Type B pancreatic cell (in vitro differentiated cells): Measurements from ENCODE around the gene HSPB7. TPM values are rescaled to one million over a fixed set of nuclear protein-coding genes. Genes with fewer than 3 reads are reported as not detected.

Experiments
- DNase-seq: peaks from one replicate; pipeline ENCODE4 v3.0.0; 2021; ENCODE audit warnings: mixed read lengths; ENCODE audit not compliant: unreplicated experiment; ENCODE audit errors: extremely low spot score
- H3K27ac Mint-ChIP-seq: 2 replicates; pipeline ENCODE4 v1.8.0; 2021; ENCODE audit warnings: mild to moderate bottlenecking, mixed read lengths
- H3K27me3 Mint-ChIP-seq: 2 replicates; pipeline ENCODE4 v1.8.0; 2021; ENCODE audit warnings: mixed read lengths
- H3K36me3 Mint-ChIP-seq: 2 replicates; pipeline ENCODE4 v1.8.0; 2021; ENCODE audit warnings: mixed read lengths
- H3K4me1 Mint-ChIP-seq: one replicate; pipeline ENCODE4 v1.8.0; 2021; ENCODE audit warnings: mixed read lengths; ENCODE audit not compliant: unreplicated experiment
- H3K4me3 Mint-ChIP-seq: 2 replicates; pipeline ENCODE4 v1.8.0; 2021; ENCODE audit warnings: mild to moderate bottlenecking, mixed read lengths
- H3K9me3 Mint-ChIP-seq: 2 replicates; pipeline ENCODE4 v1.8.0; 2021; ENCODE audit warnings: mixed read lengths
- CTCF ChIP-seq: fragments of 200-600 bp; sonication (generic); conservative IDR thresholded peaks from 2 replicates; pipeline ENCODE4 v1.5.0; 2021; ENCODE audit warnings: antibody characterized with exemption, mild to moderate bottlenecking
- total RNA-seq: library from RNA; stranded (reverse); gene quantifications from 2 replicates; pipeline ENCODE4 v1.2.1, GENCODE V29; 2021; ENCODE audit warnings: low replicate concordance

HSPB7 gene
- total RNA-seq, 1 donor from 2014 or later = 0.48 TPM

GRCh38 chr1:15972409-15972808, 45.4 kb downstream of the HSPB7 start:
- no peak for DNase-seq
- H3K9me3 Mint-ChIP-seq = no peaks in the 10 kb centered on the region
- H3K36me3 Mint-ChIP-seq = peaks cover 25% of the 10 kb centered on the region
- no peaks in the 10 kb centered on the region for H3K27me3 Mint-ChIP-seq
- no peak overlapping the region for H3K27ac Mint-ChIP-seq
- no peak overlapping the region for H3K4me3 Mint-ChIP-seq
- no peak for TF ChIP-seq CTCF
- peaks cover 24% of the 10 kb centered on the region for H3K4me1 Mint-ChIP-seq

GRCh38 chr1:15970911-15971310, 46.9 kb downstream of the HSPB7 start:
- Mint-ChIP-seq H3K9me3 (no peaks in the 10 kb centered on the region), H3K4me1 (peaks cover 19% of the 10 kb centered on the region)

GRCh38 chr1:15969321-15969880, 48.4 kb downstream of the HSPB7 start:
- Mint-ChIP-seq H3K9me3 (no peaks in the 10 kb centered on the region), H3K27ac (no peak overlapping the region), H3K4me3 (no peak overlapping the region), H3K27me3 (no peaks in the 10 kb centered on the region), H3K4me1 (peaks cover 15% of the 10 kb centered on the region), H3K36me3 (peaks cover 34% of the 10 kb centered on the region)
- TF ChIP-seq CTCF = no peak
- DNase-seq = no peak

More at GRCh38 chr1:15970911-15971310, 46.9 kb downstream of the HSPB7 start:
- H3K27me3 Mint-ChIP-seq = no peaks in the 10 kb centered on the region
- H3K4me3 Mint-ChIP-seq = no peak overlapping the region
- H3K36me3 Mint-ChIP-seq = peaks cover 25% of the 10 kb centered on the region
- no peak overlapping the region for H3K27ac Mint-ChIP-seq
- TF ChIP-seq CTCF = no peak
- DNase-seq = no peak

- Mint-ChIP-seq H3K9me3 (no peaks in the 10 kb centered on the region), H3K36me3 (peaks cover 34% of the 10 kb centered on the region), H3K27ac (no peak overlapping the region), H3K4me3 (no peak overlapping the region), H3K4me1 (peaks cover 16% of the 10 kb centered on the region), H3K27me3 (no peaks in the 10 kb centered on the region)
- DNase-seq = no peak
- TF ChIP-seq CTCF = no peak
Measured at GRCh38 chr1:15968172-15968571, 49.7 kb downstream of the HSPB7 start.

- no peak for DNase-seq
- Mint-ChIP-seq H3K27ac (no peak overlapping the region), H3K27me3 (no peaks in the 10 kb centered on the region), H3K9me3 (no peaks in the 10 kb centered on the region), H3K4me3 (no peak overlapping the region), H3K36me3 (peaks cover 32% of the 10 kb centered on the region), H3K4me1 (peaks cover 21% of the 10 kb centered on the region)
- no peak for TF ChIP-seq CTCF
Measured at GRCh38 chr1:15966956-15967344, 50.9 kb downstream of the HSPB7 start.
